NCI-H82 (cell line): ENCODE data around the gene MYH13.

Experiments used
- DNase-seq: peaks from one replicate; lab custom pipeline; 2025; lab: John Stamatoyannopoulos, UW

Gene MYH13

GRCh38 chr17:10344816-10345215 lies 28.0 kb downstream of the MYH13 start:
- DNase-seq = no peak

DNA sequence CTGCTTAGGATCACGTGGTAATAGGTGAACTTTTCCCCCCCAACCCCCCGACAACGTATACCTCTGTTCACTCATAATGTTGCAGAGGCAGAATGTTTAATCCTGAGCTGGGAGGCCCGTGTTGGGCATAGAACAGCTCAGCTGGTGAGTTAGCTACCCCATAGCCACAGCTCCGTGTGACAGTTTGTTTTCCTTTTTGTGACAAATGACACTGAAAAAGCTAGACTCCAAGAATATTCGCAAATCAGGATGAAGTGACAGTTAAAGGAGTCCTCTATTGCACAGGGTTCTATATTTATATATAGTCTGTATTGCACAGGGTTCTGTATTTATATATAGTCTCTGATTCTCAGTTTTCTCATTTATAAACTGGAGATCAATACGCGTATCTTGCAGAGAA lies 33.8 kb downstream of the MYH13 start:
- no peak for DNase-seq

- DNase-seq = no peak
These were observed 34.8 kb downstream of the MYH13 start for GRCh38 chr17:10337976-10338375.

- DNase-seq = no peak
These were observed 35.7 kb downstream of the MYH13 start for GRCh38 chr17:10337136-10337535.

DNA sequence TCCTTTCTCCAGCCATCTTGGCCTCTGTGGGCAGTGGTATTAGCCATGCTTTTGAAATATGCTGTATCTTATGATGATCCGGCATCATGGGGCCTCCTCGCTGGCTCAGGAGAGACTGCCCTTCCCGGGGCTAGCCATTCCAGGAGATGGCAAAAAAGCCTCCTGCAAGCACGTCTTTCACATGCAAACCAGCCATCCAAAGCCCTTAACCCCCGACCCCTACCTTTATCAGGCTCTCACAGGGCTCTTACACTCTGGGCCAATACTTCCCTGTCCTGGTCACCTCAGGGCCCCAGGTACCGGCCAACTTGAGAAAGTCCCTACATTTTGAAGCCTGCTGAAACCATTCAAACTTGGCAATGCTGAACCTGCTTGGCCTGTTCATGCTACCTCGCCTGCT lies 36.4 kb downstream of the MYH13 start:
- no peak for DNase-seq

DNA sequence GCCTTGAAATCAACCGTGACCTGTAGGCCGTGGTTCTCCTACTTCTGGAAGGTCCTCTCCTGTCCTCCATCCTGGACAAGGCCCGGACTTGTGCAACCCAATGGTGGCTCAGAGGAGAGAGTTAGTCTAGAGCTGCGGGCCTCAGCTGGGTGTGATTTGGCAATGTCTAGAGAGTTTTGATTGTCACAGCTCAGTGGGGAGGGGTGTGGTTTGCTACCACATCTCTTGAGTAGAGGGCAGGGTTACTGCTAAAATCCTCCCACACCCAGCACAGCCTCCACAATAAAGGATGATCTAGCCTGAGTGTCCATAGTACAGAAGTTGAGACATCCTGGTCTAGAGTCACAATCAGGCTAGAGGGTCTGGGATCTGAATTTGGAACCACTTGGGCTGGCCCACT lies 40.3 kb downstream of the MYH13 start:
- no peak for DNase-seq

- DNase-seq = no peak
These were observed 43.6 kb downstream of the MYH13 start for GRCh38 chr17:10328971-10329923.

DNA sequence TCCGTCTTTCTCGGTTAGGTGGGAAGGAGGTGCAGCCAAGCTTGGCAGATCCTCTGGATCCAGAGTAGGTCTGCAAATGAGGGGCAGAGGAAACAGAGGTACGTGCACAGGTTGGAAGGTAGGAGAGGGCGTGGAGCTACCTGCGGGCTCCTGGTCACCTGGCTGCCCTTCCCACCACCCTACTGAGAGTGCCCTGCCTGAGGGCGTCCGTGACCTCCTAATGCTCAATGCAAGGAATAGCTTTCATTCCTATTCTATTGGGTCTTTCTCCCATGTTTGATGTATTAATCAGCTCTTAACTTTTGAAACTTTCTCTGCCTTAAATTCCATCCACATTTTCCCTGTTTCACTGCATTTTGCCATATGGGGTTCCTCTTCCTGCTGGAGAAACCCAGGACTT lies 44.6 kb downstream of the MYH13 start:
- no peak for DNase-seq

- peak; percentile 94 for DNase-seq
These were observed 45.2 kb downstream of the MYH13 start for GRCh38 chr17:10327640-10328039.

DNA sequence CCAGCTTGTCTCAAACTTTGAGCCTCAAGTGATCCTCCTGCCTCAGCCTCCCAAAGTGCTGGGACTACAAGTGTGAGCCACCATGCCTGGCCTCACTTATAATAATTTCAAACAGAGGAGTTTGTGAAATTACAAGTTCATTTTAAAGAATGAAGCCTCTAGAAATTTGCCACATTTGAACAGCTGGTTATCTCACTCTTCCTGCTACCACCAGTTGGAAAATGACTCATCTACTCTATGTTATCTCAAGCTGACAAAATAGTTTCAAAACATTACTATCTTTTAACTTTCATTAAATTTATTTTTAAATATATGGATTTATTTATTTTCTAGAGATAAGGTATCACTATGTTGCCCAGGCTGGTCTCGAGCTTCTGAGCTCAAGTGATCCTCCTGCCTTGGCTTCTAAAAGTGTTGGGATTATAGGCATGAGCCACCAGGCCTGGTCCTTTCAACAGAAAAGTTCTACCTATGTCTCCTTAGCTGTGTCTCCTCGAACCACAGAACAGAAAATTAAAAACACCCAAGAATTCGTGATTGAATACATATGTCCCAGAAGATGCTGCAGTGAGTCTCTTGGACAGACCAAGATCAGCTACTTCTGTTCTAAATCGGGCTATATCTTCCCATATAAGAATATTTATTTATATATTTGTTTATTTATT lies 47.6 kb downstream of the MYH13 start:
- DNase-seq = no peak

DNA sequence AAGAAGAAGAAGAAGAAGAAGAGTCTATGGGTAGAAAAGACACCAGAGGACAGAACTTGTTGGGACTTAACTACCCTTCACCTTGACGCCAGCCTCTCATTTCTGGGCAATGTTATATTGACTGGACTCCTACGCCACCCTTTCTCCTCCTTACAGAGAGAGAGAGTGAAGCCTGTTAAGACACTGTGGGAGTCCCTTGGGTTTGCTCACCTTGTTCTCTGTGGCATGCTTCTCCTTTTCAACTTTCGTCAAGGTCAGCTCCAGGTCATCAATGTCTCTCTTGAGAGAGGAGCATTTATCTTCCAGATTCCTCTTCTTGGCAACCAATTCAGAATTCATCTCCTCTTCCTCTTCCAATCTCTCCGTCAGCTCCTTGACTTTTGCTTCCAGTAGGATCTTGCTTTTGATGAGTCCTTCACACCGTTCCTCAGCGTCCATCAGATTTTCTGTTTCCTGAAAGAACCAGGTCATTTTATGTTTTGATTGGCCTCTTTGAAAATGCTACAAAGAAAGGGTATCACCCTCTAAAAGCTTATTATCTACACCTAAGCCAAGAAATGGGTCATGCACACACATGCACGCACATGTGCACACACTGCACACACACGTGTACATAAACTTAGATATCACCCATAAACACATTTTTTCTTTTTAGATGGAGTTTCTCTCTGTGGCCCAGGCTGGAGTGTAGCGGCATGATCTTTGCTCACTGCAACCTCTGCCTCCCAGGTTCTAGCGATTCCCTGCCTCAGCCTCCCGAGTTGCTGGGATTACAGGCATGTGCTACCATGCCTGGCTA lies 48.8 kb downstream of the MYH13 start:
- no peak for DNase-seq

- DNase-seq = no peak
These were observed 54.3 kb downstream of the MYH13 start for GRCh38 chr17:10318535-10318934.

GRCh38 chr17:10317543-10317834 lies 55.3 kb downstream of the MYH13 start:
- no peak for DNase-seq

DNA sequence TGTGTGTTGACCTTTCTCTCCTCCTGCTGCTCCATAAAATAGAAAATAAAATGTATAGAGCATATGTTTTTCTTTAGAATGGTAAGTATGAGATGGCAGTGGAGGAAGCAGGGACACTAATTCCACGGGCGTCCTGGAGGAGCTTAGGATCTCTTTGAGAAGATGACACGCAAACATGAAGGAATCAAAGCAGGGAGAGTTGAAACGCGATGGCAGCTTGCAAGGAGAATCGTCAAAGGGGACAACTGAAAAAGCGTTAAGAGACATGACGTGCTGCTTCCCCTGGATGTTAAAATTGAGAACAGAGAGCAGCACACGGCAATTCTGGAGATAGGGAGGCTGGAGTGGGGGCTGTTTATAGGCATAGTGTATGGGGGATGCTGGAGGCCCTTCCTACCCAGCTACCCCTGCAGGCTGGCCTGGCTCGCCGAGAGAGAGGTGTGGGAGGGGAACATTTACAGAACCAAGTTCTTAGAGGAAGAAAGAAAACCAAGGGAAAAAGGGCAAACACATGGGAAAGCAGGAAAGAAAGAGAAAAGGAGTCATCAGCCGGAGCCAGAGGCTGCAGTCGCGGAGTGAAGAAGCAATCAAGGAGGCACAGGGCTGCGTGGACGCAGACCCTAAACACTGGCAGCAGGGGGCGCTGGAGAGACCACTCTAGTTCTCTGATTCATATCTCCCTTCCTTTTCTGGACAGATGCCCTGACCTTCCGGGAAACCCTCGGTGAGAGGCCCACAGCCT lies 55.8 kb downstream of the MYH13 start:
- peak; percentile 77 for DNase-seq

DNA sequence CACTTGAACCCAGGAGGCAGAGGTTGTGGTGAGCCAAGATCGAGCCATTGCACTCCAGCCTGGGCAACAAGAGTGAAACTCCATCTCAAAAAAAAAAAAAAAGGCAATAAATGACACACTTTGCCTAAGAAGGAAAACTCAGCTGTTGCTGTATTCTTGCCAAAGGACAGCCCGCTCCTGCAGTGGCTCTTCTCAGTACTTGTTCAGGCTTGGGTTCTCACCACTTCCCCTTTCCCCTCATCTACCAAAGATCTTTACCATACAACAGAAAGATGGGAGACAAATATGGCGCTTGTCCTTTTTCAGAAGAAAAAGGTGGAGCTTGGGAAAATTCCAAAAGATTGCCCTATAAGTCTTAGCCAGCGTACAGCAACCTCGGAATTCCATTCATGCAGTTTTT lies 58.5 kb downstream of the MYH13 start:
- DNase-seq = no peak

DNA sequence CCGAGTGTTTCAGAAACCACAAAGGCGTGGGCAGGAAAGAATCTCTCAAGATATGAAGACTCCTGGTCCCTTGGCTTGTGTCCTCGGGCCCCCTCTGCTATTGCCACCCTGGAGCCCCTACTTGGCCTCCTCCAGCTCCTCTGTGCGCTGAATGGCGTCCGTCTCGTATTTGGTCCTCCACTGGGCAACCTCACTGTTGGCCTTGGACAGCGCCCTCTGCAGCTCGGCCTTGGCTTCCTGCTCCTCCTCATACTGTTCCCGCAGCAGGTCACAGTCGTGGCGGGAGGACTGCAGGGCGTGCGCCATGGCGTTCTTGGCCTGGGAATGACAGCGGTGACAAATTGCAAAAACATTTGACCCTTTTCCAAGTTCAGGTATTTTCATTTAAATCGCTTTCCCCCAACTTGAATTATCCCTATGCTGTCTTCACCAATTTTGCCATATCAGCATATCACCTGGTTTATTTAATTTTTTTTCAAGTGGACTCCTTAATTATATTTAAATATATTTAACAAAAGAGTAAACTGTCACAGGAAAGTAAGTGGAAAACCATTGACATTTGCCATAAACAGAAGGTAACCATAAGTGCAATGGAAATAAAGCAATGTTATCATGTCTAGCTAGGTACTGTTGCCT lies 59.7 kb downstream of the MYH13 start:
- no peak for DNase-seq

- no peak for DNase-seq
These were observed 61.7 kb downstream of the MYH13 start for GRCh38 chr17:10311131-10311530.

DNA sequence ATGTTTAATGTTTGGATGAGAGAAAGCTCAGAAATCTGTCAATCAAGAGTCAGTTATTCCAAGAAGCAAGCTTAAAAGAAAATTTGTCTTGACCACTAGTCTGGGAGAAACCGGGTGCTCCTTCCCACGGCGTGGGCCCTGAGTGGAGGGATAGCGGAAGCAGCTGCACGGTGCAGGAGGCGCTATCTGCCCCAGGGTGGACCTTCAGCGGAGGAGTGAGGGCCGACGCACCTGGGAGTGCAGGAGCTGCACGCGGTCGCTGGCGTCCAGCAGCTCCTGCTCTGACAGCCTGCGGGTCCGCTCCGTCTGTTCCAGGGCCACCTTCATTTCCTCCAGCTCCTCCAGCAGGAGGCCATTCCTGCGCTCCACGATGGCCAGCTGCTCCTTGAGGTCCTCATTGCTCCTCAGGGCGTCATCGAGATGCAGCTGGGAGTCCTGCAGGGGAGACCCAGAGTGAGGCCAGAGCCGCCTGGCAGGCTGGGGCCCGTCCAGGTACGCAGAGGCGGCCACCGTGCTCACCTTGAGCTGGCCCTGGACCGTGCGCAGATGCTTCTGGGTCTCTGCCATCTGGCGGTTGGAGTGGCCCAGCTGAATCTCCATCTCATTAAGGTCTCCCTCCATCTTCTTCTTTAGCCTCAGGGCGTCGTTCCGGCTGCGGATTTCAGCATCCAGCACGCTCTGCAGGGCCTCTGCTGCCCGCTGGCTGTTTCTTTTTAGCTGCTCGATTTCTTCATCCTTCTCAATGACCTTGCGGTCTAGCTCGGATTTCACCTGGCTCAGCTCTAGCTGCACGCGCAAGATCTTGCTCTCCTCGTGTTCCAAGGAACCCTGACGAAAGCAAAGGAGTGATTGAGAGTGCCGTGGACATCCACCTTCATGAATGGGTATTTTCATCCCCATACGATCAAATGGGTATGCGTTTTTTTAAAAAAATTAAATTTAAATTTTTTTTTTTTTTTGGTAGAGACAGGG lies 63.5 kb downstream of the MYH13 start:
- no peak for DNase-seq

DNA sequence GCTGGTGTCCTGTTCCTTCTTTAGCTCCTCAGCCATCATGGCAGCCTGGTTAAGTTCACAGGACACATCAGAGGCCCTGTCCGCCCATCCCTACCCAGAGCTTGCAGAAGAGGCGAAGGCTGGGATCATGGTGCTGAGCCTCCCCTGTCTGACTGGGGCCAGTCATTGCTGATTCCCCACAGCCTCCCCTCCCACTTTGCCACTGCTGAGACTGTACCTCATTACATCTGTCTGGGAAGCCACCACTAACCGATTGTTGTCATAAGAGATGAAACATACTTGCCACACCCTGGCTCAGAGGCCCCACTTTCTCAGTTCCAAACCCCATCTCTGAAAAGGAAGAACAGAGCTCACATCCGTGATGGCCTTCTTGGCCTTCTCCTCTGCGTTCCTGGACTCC lies 66.2 kb downstream of the MYH13 start:
- DNase-seq = no peak

- DNase-seq = no peak
These were observed 67.4 kb downstream of the MYH13 start for GRCh38 chr17:10305398-10305797.
